ENCODE data around the gene DOK6.

DNA sequence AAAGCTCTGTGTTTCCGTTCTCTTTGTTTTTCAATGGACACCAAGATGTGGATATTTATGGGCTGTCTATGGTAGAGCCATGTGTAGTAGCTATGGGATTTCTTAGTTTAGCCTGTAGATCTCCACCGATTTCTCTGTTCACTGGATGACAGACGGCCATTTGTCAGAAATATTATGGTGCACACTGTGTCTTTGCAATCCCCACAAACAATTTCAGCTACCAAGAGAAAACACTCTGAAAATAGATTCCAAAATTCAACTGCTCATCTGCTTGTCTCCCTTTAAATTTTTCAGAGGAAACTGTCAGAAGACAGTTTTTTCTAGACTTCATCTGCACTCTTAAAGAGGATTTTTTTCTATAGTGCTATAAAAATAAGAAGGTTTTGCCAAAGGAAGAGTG lies 380.2 kb downstream of the DOK6 start:
- TF ChIP-seq EZH2 (IDR thresholded peaks at IDR 0.05) (no peak), POLR2AphosphoS5 (IDR thresholded peaks at IDR 0.05; ENCODE audit: borderline replicate concordance, low read depth, low read length) (no peak)
